IPS-NIHi11 (cell line): Measurements from ENCODE around the gene VPS37C.
A peak's percentile ranks its signal among the peaks of the same experiment; 100 is the strongest.

Experiments
- DNase-seq: peaks from one replicate; pipeline ENCODE4 v3.0.0; 2012; ENCODE audit warnings: mixed read lengths, low spot score

The VPS37C gene

DNA sequence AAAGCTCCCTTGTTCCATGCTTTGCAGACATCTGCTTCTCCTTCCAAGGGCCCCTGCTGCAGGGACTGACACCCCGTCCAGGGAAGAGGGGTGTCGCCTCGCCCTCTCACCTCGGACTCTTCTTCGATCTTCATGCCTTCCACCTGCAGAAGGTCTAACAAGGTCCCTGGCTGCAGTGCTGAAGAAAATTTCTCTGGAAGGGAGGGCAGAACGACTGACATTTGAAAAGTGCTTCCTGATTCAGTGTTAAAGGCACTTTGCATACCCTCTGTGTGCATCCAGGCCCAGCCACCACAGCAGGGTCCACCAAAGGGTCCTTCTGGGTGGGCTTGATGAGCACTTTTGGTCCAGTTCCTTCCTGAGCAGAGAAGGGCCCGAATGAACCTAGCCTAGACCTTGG, 28.1 kb downstream of the VPS37C start:
- DNase-seq: no peak

DNA sequence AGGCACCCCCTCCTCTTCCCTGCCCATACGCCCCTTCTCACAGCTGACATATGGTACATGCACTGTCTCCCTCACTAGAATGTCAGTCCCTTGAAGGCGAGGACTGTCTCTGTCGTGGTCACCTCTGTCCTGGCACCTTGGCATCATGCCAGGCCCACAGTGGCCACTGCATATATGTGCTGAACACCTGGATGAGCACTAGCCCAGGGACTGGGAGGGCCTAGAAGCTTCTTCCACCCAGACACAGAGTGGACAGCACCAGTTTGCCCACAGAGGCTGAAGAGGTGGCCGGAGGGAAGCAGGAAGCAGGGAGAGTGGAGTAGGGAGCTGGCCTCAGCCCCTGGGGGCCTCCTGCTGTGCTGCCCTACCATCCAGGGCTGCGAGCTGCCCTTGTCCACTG, 28.6 kb downstream of the VPS37C start:
- DNase-seq: no peak

DNA sequence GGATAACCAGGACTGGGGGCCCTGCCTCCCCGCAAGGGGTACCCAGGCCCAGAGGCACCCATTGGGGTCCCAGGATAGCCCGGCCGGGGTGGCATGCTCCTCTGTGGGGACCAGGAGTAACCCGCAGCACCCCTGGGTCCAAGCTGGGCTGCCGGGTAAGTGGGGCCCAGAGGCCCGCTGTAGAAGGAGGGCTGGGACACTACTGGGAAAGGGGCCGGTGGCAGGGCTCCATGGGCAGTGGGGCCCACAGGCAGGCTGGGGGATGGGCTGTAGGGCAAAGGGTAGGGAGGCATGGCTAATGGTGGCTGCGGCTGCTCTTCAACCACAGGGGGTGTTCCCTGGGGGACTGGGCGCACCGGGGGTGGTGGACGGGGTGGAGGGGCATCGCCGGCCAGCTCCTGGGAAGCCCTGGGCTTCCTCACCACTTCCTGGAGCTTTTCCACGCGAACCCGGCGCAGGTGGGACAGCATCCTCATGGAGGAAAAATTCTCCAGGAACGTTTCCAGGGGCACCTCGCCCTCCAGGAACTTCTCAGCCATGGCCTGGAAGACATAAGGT, 29.1 kb downstream of the VPS37C start:
- no peak for DNase-seq

DNA sequence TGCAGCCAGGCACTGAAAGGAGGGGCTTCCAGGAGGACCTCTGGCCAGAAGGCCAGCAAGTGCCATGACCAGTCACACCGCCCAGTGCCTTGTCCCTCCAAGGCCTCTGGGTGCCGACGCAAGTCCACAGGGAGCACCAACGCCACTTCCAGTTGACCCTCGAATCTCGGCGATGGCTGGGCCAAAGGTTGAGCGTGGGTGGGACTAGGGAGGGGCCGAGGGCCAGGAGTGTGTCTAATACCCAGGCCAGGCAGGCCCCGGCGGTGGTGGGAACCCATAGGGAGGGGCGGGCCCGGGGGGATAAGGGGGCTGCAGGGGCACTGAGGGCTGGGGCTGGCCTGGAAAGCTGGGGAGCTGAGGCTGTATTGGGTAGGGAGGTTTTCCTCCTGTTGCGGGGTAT, 29.6 kb downstream of the VPS37C start:
- no peak for DNase-seq

DNA sequence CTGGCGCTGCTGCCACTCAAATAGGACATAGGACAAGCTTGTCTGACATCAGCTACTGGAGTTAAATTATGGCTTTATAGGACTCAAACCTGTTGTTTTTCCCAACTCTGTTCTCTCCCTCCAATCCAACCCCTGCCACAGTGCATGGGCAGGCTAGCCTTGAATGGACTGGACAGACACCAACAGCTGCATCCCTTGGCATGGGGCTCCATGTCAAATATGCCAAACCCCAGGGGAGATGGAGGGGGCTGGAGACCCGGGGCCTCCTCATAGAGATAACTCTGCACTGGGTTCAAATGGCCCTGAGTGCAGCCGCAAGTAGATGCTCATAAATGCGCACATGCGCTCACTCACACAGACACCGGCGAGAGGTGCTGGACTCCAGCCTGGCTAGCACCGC, 30.0 kb downstream of the VPS37C start:
- no peak for DNase-seq

DNA sequence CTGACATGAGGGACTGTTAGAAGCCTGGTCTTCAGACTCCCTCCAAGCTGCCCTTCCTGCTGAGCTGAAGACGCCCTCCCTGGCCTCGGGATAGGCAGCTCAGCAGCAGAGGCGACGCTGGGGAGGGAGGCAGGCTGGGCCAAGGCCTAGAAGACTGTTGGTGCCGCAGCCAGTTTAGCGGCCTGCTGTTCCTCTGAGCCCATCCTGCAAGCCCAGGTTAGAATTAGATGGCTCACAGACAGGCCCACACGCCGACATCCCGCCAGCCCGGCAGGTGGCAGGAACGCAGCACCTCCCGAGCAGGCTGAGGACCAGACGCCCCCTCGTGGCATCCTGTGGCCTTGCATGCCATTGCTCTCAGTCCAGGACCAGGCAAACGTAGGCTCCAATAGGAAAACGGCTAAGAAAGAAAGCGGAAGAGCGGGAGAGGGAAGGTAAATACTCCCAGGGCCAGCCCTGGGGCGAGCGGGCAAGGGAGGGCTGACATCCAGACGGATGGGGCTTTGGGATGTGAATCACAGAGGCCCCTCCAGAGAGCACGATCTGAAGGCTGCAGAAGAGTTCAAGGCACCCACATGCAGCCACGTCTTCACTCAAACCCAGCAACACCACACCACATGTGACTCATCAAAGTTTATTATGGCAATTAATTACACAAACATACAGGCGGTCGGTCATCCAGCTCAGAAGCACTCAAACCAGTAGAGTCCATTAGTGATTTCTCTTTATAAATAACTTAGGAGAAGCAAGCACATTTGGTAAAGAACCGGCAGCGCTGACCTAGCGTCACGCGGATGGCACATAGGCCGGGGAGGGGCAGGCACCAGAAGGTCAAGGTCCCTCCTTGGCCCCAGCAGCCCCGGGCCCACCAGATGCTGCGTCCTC, 31.3 kb downstream of the VPS37C start:
- peak; percentile 99 for DNase-seq

DNA sequence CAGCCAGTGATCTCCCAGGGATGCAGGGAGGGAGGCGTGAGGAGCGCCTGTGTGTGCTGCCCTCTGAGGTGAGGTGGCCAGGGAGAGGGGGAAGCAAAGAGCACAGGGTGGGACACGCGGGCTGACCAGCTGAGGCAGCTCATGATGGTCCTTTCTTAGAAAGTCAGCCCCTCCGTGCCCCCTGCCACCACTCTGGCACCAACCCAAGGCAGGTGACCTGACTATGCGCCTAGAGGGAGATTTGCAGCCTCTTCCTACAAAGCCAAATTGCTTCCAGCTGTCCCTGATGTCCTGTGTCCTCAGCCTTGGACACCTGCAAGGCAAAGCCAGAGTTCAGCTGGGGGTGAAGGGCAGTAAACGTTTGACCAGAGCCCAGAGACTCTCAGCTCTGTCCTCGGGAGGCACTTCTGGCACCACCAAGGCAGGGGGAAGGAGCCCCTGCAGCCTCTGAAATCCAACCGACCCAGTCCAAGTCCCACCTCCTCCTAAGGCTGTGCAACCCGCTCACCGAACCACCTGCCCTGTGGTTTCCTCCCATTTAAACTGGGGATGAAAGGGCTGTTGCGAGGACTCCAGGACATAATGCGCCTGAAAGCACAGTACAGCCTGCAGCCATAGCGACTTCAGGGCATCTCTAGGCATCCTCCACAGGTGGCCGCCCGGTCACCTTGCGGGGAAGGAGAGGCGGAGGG, 32.1 kb downstream of the VPS37C start:
- DNase-seq: no peak

DNA sequence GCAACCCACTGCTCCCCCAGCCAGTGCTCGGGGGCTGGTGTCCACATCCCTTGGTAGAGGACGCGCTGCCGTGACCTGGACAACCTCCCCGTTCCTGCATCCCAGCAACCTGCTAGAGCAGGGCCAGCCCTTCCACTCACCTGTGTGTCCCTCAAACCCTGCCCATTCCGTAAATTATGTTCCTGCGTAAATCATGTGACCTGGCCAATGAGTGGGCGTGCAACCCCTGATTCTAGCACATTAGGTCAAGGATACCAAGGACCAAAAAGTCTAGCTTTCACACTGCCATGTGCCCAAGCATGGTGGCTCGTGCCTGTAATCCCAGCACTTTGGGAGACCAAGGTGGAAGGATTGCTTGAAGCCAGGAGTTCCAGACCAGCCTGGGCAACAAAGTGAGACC, 33.2 kb downstream of the VPS37C start:
- no peak for DNase-seq

DNA sequence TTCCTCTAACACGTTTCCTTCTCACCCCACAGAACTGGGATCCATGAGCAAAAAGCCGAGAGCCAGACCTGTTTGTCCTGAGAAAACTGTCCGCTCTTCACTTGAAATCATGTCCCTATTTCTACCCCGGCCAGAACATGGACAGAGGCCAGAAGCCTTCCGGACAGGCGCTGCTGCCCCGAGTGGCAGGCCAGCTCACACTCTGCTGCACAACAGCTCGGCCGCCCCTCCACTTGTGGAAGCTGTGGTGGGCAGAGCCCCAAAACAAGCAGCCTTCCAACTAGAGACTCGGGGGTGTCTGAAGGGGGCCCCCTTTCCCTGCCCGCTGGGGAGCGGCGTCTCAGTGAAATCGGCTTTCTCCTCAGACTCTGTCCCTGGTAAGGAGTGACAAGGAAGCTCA, 35.0 kb downstream of the VPS37C start:
- DNase-seq: no peak

DNA sequence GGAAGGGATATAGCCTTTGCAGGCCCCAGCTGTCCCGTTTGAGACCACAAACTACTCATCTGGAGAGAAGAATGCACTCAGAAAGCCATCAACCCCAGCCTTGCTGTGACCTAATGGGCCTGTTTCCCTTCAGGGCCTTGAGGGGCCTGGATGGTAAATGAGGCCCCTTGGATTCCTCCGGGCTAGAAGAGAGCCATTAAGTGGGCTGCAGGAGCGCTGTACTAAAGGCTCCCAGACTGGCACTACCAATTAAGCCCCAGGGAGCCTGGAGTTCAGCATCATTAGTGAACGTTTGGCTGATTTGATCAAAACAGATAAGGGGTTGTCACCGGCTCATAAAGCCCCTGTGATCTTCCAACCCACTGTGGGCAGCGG, 35.9 kb downstream of the VPS37C start:
- DNase-seq: no peak

DNA sequence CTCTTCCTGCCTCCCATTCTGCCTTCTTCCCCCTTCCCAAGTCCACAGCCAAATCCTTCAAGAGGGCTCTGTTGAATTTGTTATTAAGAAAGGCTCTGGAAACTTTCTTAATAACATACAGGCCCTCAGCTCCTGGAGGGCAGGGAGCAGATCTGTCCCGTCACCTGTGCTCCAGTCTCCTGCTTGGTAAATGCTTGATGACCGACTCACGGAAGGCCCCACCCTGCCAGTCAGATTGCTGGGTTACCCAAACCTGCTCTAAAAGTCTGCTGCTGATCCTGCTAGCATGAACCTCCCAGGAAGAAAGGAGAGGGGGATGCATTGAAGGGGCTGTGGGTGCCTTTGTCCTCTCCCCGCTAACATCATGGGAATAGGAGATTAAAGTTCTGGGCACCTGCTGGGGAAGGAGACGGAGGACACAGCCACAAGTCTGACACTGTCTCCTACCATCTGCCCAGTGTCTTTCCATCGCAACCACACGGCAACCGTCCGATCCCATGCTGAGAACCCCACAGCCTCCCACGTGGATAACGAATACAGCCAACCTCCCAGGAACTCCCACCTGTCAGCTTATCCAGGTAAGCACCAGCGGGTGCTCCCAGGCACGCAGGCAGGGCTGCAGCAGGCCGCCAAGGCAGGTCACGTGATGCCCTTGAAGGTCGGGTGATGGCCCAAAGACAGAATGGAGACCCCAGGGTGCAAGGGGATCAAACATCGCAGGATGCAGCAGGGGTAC, 36.5 kb downstream of the VPS37C start:
- DNase-seq: no peak

DNA sequence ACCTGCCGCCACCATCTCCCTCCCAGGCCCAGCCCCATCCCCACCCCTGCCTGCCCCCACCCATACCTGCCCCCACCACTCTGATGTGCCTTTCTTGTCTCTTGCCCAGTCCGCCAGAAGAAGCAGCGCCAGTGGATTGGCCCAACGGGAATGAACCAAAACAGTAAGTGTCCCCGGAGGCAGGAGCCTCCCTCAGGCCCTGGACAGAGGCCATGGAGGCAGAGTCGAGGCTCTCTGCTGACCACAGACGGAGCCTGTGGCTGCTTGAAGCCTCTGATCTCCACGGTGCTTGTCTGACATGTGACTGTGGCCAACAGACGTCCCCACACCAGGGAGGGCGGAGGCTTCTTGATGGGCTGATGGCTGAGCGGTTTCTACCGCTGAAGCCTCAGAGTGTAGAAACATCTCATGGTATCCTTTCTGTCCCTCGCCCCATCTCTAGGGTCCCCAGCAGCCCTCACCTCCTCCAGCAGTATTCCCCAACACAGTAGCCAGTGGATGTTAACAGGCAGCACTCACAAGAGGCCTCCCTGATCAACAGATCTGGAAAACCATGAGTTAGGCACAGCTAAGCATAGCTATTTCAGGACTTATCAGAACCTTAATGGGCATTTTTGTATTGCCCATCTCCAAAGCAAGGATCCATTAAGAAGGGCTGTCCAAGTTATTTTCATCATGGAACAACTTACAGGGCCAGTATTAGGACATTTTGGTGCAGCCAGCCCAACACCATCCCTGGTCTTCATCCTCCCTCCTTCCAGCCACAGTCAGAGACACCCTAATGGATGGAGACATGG, 37.3 kb downstream of the VPS37C start:
- no peak for DNase-seq

DNA sequence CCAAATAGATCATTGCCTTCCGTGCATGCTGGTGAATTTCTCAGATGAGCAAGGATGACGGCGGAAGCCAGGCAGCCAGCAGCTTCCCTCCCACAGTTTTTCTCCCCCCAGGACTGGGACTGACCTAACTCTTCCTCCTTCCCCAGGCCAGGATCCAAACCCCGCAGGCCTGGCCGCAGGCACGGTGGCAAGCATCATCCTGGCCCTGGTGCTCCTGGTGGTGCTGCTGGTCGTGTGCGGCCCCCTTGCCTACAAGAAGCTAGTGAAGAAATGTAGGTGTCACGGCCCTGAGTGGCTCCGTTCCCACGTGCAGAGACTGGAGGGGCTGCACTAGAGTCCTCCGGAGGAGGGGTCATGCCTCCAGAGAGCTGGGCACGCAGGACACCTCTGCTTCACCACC, 38.5 kb downstream of the VPS37C start:
- no peak for DNase-seq

DNA sequence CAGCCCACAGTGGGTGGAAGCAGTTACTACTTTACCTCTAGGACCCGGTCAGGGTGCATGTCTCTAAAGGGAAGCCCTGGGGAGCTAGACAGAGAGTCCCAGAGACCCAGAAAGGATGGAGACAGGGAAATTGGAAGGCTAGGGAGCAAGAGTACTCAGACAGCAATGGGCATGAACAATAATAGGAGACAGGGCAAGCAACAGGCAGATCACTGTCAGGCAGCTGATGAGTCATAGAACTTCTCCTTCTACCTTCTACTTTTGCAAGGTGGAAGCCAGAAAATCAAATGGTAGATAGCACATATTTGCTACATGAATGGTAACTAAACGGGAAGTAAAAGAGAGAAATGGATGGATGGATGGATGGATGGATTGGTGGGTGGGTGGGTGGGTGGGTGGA, 39.3 kb downstream of the VPS37C start:
- no peak for DNase-seq

DNA sequence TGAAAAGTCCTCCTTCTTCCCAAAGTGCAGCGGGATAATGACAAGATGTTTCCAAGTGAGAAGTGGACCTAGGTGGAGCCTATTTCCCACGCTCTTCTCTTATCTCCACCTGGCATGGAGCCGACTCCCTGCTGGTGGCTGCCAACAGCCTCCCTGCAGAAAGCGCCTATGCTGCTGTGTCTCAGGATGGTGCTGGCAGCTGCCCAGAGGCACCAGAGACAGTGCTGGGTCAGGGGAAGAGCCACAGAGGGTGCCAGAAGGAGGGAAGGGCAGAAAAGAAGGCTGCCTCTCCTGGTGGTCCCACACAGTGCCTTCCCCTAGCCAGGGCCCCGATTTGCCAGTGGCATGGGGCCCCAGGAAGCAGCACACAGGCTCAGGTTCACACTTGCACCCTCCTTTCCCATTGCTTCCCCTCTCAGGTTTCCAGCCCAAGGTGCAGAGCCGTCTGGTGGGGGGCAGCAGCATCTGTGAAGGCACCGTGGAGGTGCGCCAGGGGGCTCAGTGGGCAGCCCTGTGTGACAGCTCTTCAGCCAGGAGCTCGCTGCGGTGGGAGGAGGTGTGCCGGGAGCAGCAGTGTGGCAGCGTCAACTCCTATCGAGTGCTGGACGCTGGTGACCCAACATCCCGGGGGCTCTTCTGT, 39.9 kb downstream of the VPS37C start:
- DNase-seq: no peak

DNA sequence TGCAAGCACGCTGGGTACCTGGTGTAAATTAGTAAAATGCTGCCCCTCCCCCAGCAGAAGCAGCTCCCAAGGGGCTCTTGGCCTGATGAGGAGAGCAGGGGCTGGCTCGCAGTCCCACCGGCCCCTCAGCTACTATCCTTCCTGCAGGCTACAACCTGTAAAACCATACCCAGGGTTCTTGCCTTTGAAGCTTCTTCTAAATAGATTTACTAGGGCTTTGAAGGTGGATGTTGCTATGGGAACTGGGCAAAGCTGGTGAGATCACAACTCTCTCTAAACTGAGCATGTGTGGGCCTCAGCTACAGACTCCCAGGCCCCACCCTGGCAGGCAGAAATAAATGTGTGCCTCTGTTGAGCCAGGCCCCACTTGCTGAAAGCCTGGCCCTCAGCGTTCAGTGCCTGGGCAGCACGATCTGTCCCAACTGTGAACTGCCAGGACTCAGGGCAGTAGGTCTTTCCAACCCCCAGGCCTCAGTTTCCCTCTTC, 40.5 kb downstream of the VPS37C start:
- no peak for DNase-seq

DNA sequence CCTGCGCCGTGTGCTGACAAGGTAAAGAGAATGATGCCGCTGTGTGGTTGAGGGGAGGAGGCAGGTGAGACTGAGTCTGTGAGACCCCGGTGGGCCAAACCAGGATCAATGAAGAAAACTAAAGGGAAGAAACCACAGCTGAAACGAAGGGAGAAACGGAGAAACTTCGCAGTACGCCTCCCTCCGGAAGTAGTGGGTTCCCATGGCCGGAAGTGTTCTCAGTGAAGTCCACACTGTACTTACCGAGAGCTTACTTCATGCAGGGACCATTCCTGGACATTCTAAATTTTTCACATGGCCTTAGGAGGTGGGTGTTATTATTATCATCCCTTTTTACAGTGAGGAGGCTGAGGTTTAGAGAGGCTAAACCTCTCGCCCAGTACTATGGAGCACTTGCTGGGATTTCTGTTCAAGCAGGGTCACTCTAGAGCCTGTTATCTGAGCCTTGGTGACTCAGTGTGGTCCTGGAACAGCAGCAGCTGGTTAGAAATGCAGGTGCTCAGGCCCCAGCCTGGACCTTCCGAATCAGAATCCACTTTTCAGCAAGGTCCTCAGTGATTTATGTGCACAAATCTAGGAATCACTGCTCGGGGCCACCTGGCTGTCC, 41.0 kb downstream of the VPS37C start:
- no peak for DNase-seq

DNA sequence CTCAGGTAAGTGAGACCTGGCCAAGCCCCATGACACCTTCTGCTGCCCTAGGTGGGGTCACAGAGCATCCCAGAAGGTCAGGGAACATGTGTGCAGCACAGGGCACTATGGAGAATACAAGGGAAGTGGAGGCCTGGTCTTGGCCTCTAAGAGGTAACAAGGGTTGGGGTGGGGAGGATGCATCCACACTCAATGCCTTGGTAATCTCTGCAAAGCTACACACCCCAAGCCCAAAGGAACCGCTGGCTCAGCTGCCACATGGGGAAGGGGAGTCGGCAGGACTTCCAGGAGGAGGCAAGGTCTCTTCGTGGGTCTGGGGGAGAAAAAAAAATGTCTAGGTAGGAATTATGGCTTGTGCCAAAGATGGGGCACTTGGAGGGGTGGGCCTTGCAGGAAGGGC, 41.7 kb downstream of the VPS37C start:
- no peak for DNase-seq

DNA sequence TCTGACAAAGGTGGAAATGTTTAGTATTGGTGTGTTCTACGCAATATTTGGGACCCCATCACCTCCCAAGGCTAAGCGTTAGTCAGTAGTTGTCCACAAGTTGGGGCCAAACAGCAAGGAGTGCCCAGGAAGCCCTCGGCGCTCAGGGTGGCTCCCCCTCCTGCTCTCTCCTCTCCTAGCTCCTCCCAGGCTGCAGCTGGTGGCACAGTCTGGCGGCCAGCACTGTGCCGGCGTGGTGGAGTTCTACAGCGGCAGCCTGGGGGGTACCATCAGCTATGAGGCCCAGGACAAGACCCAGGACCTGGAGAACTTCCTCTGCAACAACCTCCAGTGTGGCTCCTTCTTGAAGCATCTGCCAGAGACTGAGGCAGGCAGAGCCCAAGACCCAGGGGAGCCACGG, 42.2 kb downstream of the VPS37C start:
- no peak for DNase-seq

DNA sequence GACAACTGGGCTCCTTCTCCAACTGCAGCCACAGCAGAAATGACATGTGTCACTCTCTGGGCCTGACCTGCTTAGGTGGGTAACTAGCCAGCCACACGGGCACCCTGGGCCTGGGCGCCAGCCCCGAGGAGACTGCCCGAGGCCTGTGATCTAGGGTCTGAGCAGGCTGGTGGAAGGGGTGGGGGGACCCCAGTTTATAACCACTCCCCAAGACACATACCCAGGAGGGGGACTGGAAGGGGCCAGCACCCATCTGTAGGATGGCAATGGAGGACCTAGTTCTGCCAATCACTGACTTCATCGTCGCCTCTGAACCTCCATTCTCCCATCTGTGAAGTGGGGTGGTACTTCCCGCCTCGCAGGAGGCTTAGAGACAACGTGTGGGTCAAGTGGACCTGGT, 42.8 kb downstream of the VPS37C start:
- DNase-seq: no peak

DNA sequence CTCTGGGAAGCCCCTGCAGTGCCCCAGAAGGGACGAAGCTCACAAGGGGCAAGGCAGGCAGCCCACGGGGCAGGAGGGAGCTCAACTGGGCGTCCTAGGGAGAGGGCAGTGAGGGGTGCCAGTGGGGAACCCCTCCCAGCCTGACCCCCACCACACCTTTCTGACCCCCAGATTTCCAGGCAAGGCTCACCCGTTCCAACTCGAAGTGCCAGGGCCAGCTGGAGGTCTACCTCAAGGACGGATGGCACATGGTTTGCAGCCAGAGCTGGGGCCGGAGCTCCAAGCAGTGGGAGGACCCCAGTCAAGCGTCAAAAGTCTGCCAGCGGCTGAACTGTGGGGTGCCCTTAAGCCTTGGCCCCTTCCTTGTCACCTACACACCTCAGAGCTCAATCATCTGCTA, 43.2 kb downstream of the VPS37C start:
- no peak for DNase-seq
